H9 (cell line): ENCODE results near the gene TMTC3. TPM values are rescaled to one million over a fixed set of nuclear protein-coding genes. Genes with fewer than 3 reads are reported as not detected.

Experiments
- DNase-seq: peaks from one replicate; pipeline ENCODE4 v3.0.0-alpha.2; 2017
- H2AFZ ChIP-seq: one replicate; pipeline ENCODE4 v1.6.1; 2013; ENCODE audit warnings: mild to moderate bottlenecking, low read length, control low read depth, moderate library complexity
- H2AK5ac ChIP-seq: 2 replicates; pipeline ENCODE4 v1.6.1; 2013; ENCODE audit warnings: low read length, control low read depth, mixed read lengths; ENCODE audit not compliant: insufficient read length
- H2BK120ac ChIP-seq: one replicate; pipeline ENCODE4 v1.6.1; 2013; ENCODE audit warnings: low read depth, mild to moderate bottlenecking, low read length, control low read depth, inconsistent platforms; ENCODE audit not compliant: poor library complexity, severe bottlenecking
- H2BK12ac ChIP-seq: 2 replicates; pipeline ENCODE4 v1.6.1; 2013; ENCODE audit warnings: low read length, control low read depth, mixed read lengths, low read depth; ENCODE audit not compliant: insufficient read length
- H2BK15ac ChIP-seq: 2 replicates; pipeline ENCODE4 v1.6.1; 2013; ENCODE audit warnings: low read depth, low read length, control low read depth
- H2BK20ac ChIP-seq: one replicate; pipeline ENCODE4 v1.6.1; 2013; ENCODE audit warnings: low read depth, mild to moderate bottlenecking, low read length, control low read depth, inconsistent platforms; ENCODE audit not compliant: poor library complexity, severe bottlenecking
- H2BK5ac ChIP-seq: 2 replicates; pipeline ENCODE4 v1.6.1; 2013; ENCODE audit warnings: low read length, control low read depth, mixed read lengths; ENCODE audit not compliant: insufficient read length
- H3K14ac ChIP-seq: 2 replicates; pipeline ENCODE4 v1.6.1; 2013; ENCODE audit warnings: low read length, control low read depth; ENCODE audit not compliant: insufficient read depth
- H3K18ac ChIP-seq: 2 replicates; pipeline ENCODE4 v1.6.1; 2013; ENCODE audit warnings: low read depth, mild to moderate bottlenecking, mixed read lengths, low read length, control low read depth; ENCODE audit not compliant: insufficient read length
- H3K23ac ChIP-seq: 2 replicates; pipeline ENCODE4 v1.6.1; 2013; ENCODE audit warnings: low read length, control low read depth, mixed read lengths, low read depth; ENCODE audit not compliant: insufficient read length
- H3K23me2 ChIP-seq: 2 replicates; pipeline ENCODE4 v1.6.1; 2013; ENCODE audit warnings: low read depth, mild to moderate bottlenecking, mixed read lengths, low read length, control low read depth; ENCODE audit not compliant: insufficient read length, poor library complexity, severe bottlenecking
- H3K27ac ChIP-seq: 2 replicates; pipeline ENCODE4 v1.5.1; 2013; ENCODE audit warnings: low read length, control low read depth, mixed read lengths, low read depth; ENCODE audit not compliant: insufficient read length
- H3K27me3 ChIP-seq: 2 replicates; pipeline ENCODE4 v1.6.1; 2013; ENCODE audit warnings: low read length, control low read depth, inconsistent platforms; ENCODE audit not compliant: insufficient read depth
- H3K4ac ChIP-seq: 2 replicates; pipeline ENCODE4 v1.6.1; 2013; ENCODE audit warnings: low read depth, mild to moderate bottlenecking, control low read depth, inconsistent platforms, low read length, moderate library complexity
- H3K4me1 ChIP-seq: 2 replicates; pipeline ENCODE4 v1.6.1; 2013; ENCODE audit warnings: low read length, control low read depth, inconsistent platforms; ENCODE audit not compliant: insufficient read depth
- H3K4me2 ChIP-seq: 2 replicates; pipeline ENCODE4 v1.6.1; 2013; ENCODE audit warnings: low read length, control low read depth, mixed read lengths; ENCODE audit not compliant: insufficient read length, insufficient read depth
- H3K56ac ChIP-seq: 2 replicates; pipeline ENCODE4 v1.6.1; 2013; ENCODE audit warnings: low read depth, mild to moderate bottlenecking, mixed read lengths, low read length, control low read depth; ENCODE audit not compliant: insufficient read length
- H3K79me1 ChIP-seq: 2 replicates; pipeline ENCODE4 v1.6.1; 2013; ENCODE audit warnings: low read depth, mild to moderate bottlenecking, moderate library complexity, low read length, control low read depth, inconsistent platforms; ENCODE audit not compliant: insufficient read depth, poor library complexity, severe bottlenecking
- H3K79me2 ChIP-seq: 2 replicates; pipeline ENCODE4 v1.6.1; 2013; ENCODE audit warnings: low read length, control low read depth, inconsistent platforms; ENCODE audit not compliant: insufficient read depth
- H3K9ac ChIP-seq: 2 replicates; pipeline ENCODE4 v1.6.1; 2013; ENCODE audit warnings: low read length, control low read depth, mixed read lengths; ENCODE audit not compliant: insufficient read length; ENCODE audit errors: extremely low read depth
- H3K9me3 ChIP-seq: one replicate; pipeline ENCODE4 v1.6.1; 2013; ENCODE audit warnings: low read depth, low read length, inconsistent platforms; ENCODE audit not compliant: control insufficient read depth
- H3T11ph ChIP-seq: one replicate; pipeline ENCODE4 v1.6.1; 2013; ENCODE audit warnings: mild to moderate bottlenecking, low read length, control low read depth, inconsistent platforms
- H4K20me1 ChIP-seq: one replicate; pipeline ENCODE4 v1.6.1; 2013; ENCODE audit not compliant: control insufficient read depth, insufficient read length, insufficient read depth
- H4K5ac ChIP-seq: 2 replicates; pipeline ENCODE4 v1.6.1; 2013; ENCODE audit warnings: low read depth, mild to moderate bottlenecking, mixed read lengths, low read length, control low read depth; ENCODE audit not compliant: insufficient read length
- H4K8ac ChIP-seq: replicated peaks from 2 replicates; pipeline ENCODE4 v1.6.1; 2013; ENCODE audit warnings: low read length, control low read depth, mixed read lengths, low read depth; ENCODE audit not compliant: insufficient read length
- H4K91ac ChIP-seq: 2 replicates; pipeline ENCODE4 v1.6.1; 2013; ENCODE audit warnings: low read depth, mild to moderate bottlenecking, moderate library complexity, mixed read lengths, low read length, control low read depth; ENCODE audit not compliant: insufficient read length
- H3K27ac Mint-ChIP-seq, 3 experiments: 2 replicates in 2 of 3; 3 replicates in 1 of 3; pipeline ENCODE4 v1.8.0; 2020 to 2021; ENCODE audit warnings: mixed read lengths in 3 of 3, mild to moderate bottlenecking in 1 of 3, moderate library complexity in 1 of 3
- H3K27me3 Mint-ChIP-seq: 2 replicates; pipeline ENCODE4 v1.8.0; 2021; ENCODE audit warnings: low read depth, mild to moderate bottlenecking, moderate library complexity, mixed read lengths
- H3K36me3 Mint-ChIP-seq, 3 experiments: 2 replicates in 2 of 3; 3 replicates in 1 of 3; pipeline ENCODE4 v1.8.0; 2020 to 2021; ENCODE audit warnings: low read depth in 3 of 3, mixed read lengths in 3 of 3; ENCODE audit not compliant: insufficient read depth in 1 of 3
- H3K4me1 Mint-ChIP-seq, 2 experiments: 2 replicates each; pipeline ENCODE4 v1.8.0; 2020; ENCODE audit warnings: mixed read lengths in 2 of 2
- H3K4me3 Mint-ChIP-seq, 2 experiments: 2 replicates in 1 of 2; 3 replicates in 1 of 2; pipeline ENCODE4 v1.8.0; 2020 to 2021; ENCODE audit warnings: mild to moderate bottlenecking in 2 of 2, mixed read lengths in 2 of 2, moderate library complexity in 1 of 2
- H3K9me3 Mint-ChIP-seq, 2 experiments: 2 replicates in 1 of 2; 3 replicates in 1 of 2; pipeline ENCODE4 v1.8.0; 2020; ENCODE audit warnings: mild to moderate bottlenecking in 2 of 2, mixed read lengths in 2 of 2, moderate library complexity in 1 of 2
- CTCF ChIP-seq: fragments of 200-600 bp; sonication (generic); conservative IDR thresholded peaks from 3 replicates; pipeline ENCODE4 v1.8.0; 2021; ENCODE audit warnings: antibody characterized with exemption, mild to moderate bottlenecking
- WGBS: extraction: QIAGEN DNeasy Blood & Tissue Kit; methylation state at CpG from one replicate; pipeline ENCODE4 v1.1.7; 2013; ENCODE audit warnings: missing lambda C conversion rate, low lambda C conversion rate, mixed read lengths; ENCODE audit not compliant: insufficient read length; ENCODE audit errors: extremely low coverage; 5-methylcytosine and 5-hydroxymethylcytosine counted together
- total RNA-seq: library from RNA; stranded (reverse); gene quantifications from 2 replicates; pipeline ENCODE4 v1.2.1, GENCODE V29; 2021

TMTC3 gene
- total RNA-seq, 1 experiment from 2014 or later: 37.7 TPM

GRCh38 chr12:88245905-88246304, 103.8 kb downstream of the TMTC3 start:
- WGBS: no CpG with 5 or more reads among the region's 1 CpG
- H3K27me3 Mint-ChIP-seq: no peaks in the 10 kb centered on the region
- Histone ChIP-seq H3K27ac (no peak overlapping the region), H3K9ac (no peak overlapping the region), H3K79me2 (no peaks in the 10 kb centered on the region), H3K4me2 (no peak overlapping the region), H2BK12ac (no peak overlapping the region), H3K23me2 (no peaks in the 10 kb centered on the region), H2AK5ac (no peak overlapping the region), H2BK15ac (no peak overlapping the region), H3K4me1 (no peaks in the 10 kb centered on the region; the same call in 1 of the 2 replicates), H3T11ph (no peak overlapping the region), H3K23ac (no peak overlapping the region), H3K56ac (no peak overlapping the region), H2BK120ac (no peak overlapping the region), H4K91ac (no peak overlapping the region), H2BK20ac (no peak overlapping the region), H2BK5ac (no peak overlapping the region), H4K8ac (no peak overlapping the region), H3K18ac (no peak overlapping the region), H3K14ac (no peak overlapping the region), H3K27me3 (no peaks in the 10 kb centered on the region), H4K20me1 (no peaks in the 10 kb centered on the region), H2AFZ (no peak overlapping the region), H3K9me3 (no peaks in the 10 kb centered on the region), H4K5ac (no peak overlapping the region), H3K4ac (no peak overlapping the region), H3K79me1 (no peaks in the 10 kb centered on the region)
- no peak for TF ChIP-seq CTCF
- no peak for DNase-seq
- peaks cover 10 to 11% of the 10 kb centered on the region in 2 experiments for H3K4me1 Mint-ChIP-seq
- H3K4me3 Mint-ChIP-seq: no peak overlapping the region
- no peaks in the 10 kb centered on the region for H3K36me3 Mint-ChIP-seq
- H3K9me3 Mint-ChIP-seq: no peaks in the 10 kb centered on the region; a peak in 1 of 5 replicates
- no peak overlapping the region for H3K27ac Mint-ChIP-seq
